Esophagus mucosa (tissue), 1 donor: ENCODE measurements around the gene OR7A10. TPM values are rescaled to one million over a fixed set of nuclear protein-coding genes. Genes with fewer than 3 reads are reported as not detected.

Experiments
- ATAC-seq: fragments of 200-7000 bp; cut with Tn5 transposase; one replicate; pipeline ENCODE4 v1.9.1; 2020
- total RNA-seq: library from RNA; stranded (reverse); gene quantifications from one replicate; pipeline ENCODE4 v1.2.4, GENCODE V29; 2023
- donor health status: DM: yes; HTN: yes; CAD: no.

Gene OR7A10
- total RNA-seq: not detected

GRCh38 chr19:14848822-14849221 lies at the start of gene OR7A10:
OR7A10 (minus strand) TSS chr19:14848922; CDS start chr19:14841877, 7,045 bp downstream.
- ATAC-seq: no peak

GRCh38 chr19:14890643-14891379 lies 42.1 kb upstream of the OR7A10 start:
- no peak for ATAC-seq

GRCh38 chr19:14889994-14890642 lies 41.4 kb upstream of the OR7A10 start:
- no peak for ATAC-seq

GRCh38 chr19:14886032-14886431 lies 37.3 kb upstream of the OR7A10 start, which contains the start of gene OR7A17:
OR7A17 (minus strand) TSS chr19:14886132; CDS start chr19:14881355, 4,777 bp downstream.
- ATAC-seq: no peak

- ATAC-seq: no peak
Observed at GRCh38 chr19:14871619-14872230, 23.0 kb upstream of the OR7A10 start.

GRCh38 chr19:14868497-14868896 lies 19.8 kb upstream of the OR7A10 start:
- no peak for ATAC-seq

GRCh38 chr19:14843578-14843977 lies 5.1 kb downstream of the OR7A10 start:
- ATAC-seq: no peak

GRCh38 chr19:14843169-14843568 lies 5.6 kb downstream of the OR7A10 start:
- ATAC-seq: no peak

- no peak for ATAC-seq
Observed at GRCh38 chr19:14840206-14840605, 8.5 kb downstream of the OR7A10 start.

- ATAC-seq: no peak
Observed at GRCh38 chr19:14837391-14837790, 11.3 kb downstream of the OR7A10 start.

- ATAC-seq: no peak
Observed at GRCh38 chr19:14835011-14835410, 13.7 kb downstream of the OR7A10 start, which contains the start of the genes OR7A5 and OR7C1. OR7A5 (minus strand) TSS chr19:14835185; CDS start chr19:14828241, 6,944 bp downstream. OR7C1 (minus strand) TSS chr19:14835185; CDS start chr19:14800136, 35,049 bp downstream.

GRCh38 chr19:14830702-14831101 lies 18.0 kb downstream of the OR7A10 start:
- ATAC-seq: no peak

GRCh38 chr19:14826006-14826405 lies 22.7 kb downstream of the OR7A10 start:
- ATAC-seq: no peak

GRCh38 chr19:14821937-14822336 lies 26.8 kb downstream of the OR7A10 start:
- no peak for ATAC-seq

GRCh38 chr19:14818588-14818987 lies 30.1 kb downstream of the OR7A10 start:
- ATAC-seq: no peak

GRCh38 chr19:14817052-14817451 lies 31.7 kb downstream of the OR7A10 start:
- no peak for ATAC-seq

GRCh38 chr19:14814982-14815652 lies 33.6 kb downstream of the OR7A10 start:
- no peak for ATAC-seq

- ATAC-seq: no peak
Observed at GRCh38 chr19:14809272-14810057, 39.3 kb downstream of the OR7A10 start.

- no peak for ATAC-seq
Observed at GRCh38 chr19:14804765-14805164, 44.0 kb downstream of the OR7A10 start.

- ATAC-seq: no peak
Observed at GRCh38 chr19:14798760-14799159, 50.0 kb downstream of the OR7A10 start.

GRCh38 chr19:14796021-14796420 lies 52.7 kb downstream of the OR7A10 start:
- ATAC-seq: no peak
